ENCODE results near the gene HEYL. TPM values are rescaled to one million over a fixed set of nuclear protein-coding genes. Genes with fewer than 3 reads are reported as not detected.

HEYL gene
- total and polyA plus RNA-seq, 2 of the 8 experiments (the other 6 are each of a cell fraction or from before 2014, with no cell fraction given): 1.8 to 3.1 TPM

GRCh38 chr1:39675220-39675619 is 35.8 kb upstream of the HEYL start:
- Histone ChIP-seq H3K18ac (ENCODE audit: extremely low read depth, low read length) (no peak overlapping the region), H2BK12ac (ENCODE audit: low read depth, low read length) (no peak overlapping the region), H2BK120ac (replicated peaks; ENCODE audit: low read depth, low read length) (no peak overlapping the region), H3K23ac (ENCODE audit: insufficient read length) (no peak overlapping the region), H3K23me2 (ENCODE audit: low read depth, low read length) (peaks cover 3% of the 10 kb centered on the region; the same call in 1 of the 2 replicates), H3K36me3 (ENCODE audit: control insufficient read depth in 2 of 4, insufficient read depth in 4 of 4, low read length in 3 of 4) (peaks cover 0 to 3% (median 0%) of the 10 kb centered on the region in 4 experiments; a peak in 1 of 8 replicates), H4K8ac (ENCODE audit: extremely low read depth, insufficient read depth, low read length) (no peak overlapping the region), H3K4me2 (ENCODE audit: insufficient read depth in 1 of 2, low read depth in 2 of 2, low read length in 2 of 2) (no peak overlapping the region), H2BK5ac (ENCODE audit: low read depth, low read length) (no peak overlapping the region), H3K9me3 (ENCODE audit: insufficient read depth in 2 of 2, low read depth in 1 of 2, low read length in 1 of 2) (no peaks in the 10 kb centered on the region; a peak in 1 of 4 replicates), H3K27ac (ENCODE audit: low read depth, low read length) (no peak overlapping the region), H3K4ac (replicated peaks; ENCODE audit: insufficient read length, low read depth, low read length) (no peak overlapping the region), H3K14ac (ENCODE audit: insufficient read length) (no peak overlapping the region), H4K20me1 (replicated peaks in 1 of 2; ENCODE audit: control insufficient read depth in 1 of 2, insufficient read depth in 2 of 2, low read length in 2 of 2) (peaks cover 0 to 6% of the 10 kb centered on the region in 2 experiments), H2BK20ac (ENCODE audit: low read length) (no peak overlapping the region), H2BK15ac (ENCODE audit: low read length) (no peak overlapping the region), H3K9ac (replicated peaks in 1 of 4; ENCODE audit: extremely low read depth in 1 of 4, low read depth in 3 of 4, low read length in 3 of 4) (no peak overlapping the region), H4K91ac (replicated peaks; ENCODE audit: insufficient read length, low read length) (no peak overlapping the region), H3K4me3 (ENCODE audit: extremely low read depth in 1 of 4, insufficient read depth in 2 of 4, low read depth in 3 of 4, low read length in 4 of 4) (no peak overlapping the region), H3K4me1 (replicated peaks in 1 of 4; ENCODE audit: control insufficient read depth in 3 of 4, insufficient read depth in 4 of 4, low read length in 3 of 4) (peaks cover 0 to 11% (median 5%) of the 10 kb centered on the region in 4 experiments; a peak in 5 of 7 replicates), H3K79me2 (ENCODE audit: control insufficient read depth in 1 of 2, insufficient read depth in 2 of 2, low read length in 2 of 2) (no peaks in the 10 kb centered on the region), H4K5ac (ENCODE audit: insufficient read length, low read depth, low read length) (no peak overlapping the region), H3K79me1 (ENCODE audit: low read depth, low read length) (no peaks in the 10 kb centered on the region), H2AFZ (ENCODE audit: low read length) (no peak overlapping the region), H3K56ac (replicated peaks; ENCODE audit: insufficient read length, low read depth, low read length) (no peak overlapping the region), H3K27me3 (replicated peaks in 1 of 4; ENCODE audit: control insufficient read depth in 3 of 4, extremely low read depth in 1 of 4, insufficient read depth in 3 of 4, low read length in 3 of 4) (peaks cover 54 to 91% (median 81%) of the 10 kb centered on the region in 4 experiments), H2AK5ac (ENCODE audit: low read depth, low read length) (no peak overlapping the region)
- ChIA-PET POLR2A (ENCODE audit: partially characterized antibody) (interaction anchor here (0.6 kb wide), 1 partner anchor 627 kb away, joined by 3 read pairs; no protein-coding TSS in a partner anchor), CTCF (ENCODE audit: partially characterized antibody) (interaction anchor here (0.6 to 10.5 kb wide), 7 partner anchors 8 to 124 kb away, joined by 3 to 184 read pairs (median 8); no protein-coding TSS in a partner anchor)
- DNase-seq (ENCODE audit: low read depth in 1 of 2, low spot score in 2 of 2): no peak
- FAIRE-seq: no peak
- WGBS, 2 experiments (ENCODE audit: extremely low coverage in 1 of 2, insufficient coverage in 1 of 2, insufficient read length in 1 of 2, insufficient replicate concordance in 2 of 2, low coverage in 1 of 2, low lambda C conversion rate in 2 of 2, missing lambda C conversion rate in 1 of 2): 78% methylated on average over 1 of the region's 1 CpG; no CpG with 5 or more reads in 1 of the 2 experiments
- TF ChIP-seq USF2 (IDR thresholded peaks at IDR 0.05; ENCODE audit: low read length): no peak
- no peak for TF ChIP-seq NANOG (IDR thresholded peaks at IDR 0.05; ENCODE audit: insufficient read depth, low read depth, low read length, poor library complexity, severe bottlenecking)
- no peak for TF ChIP-seq EZH2 (IDR thresholded peaks at IDR 0.05; ENCODE audit: low read depth, low read length, severe bottlenecking)
- TF ChIP-seq FOSL1 (IDR thresholded peaks at IDR 0.05; ENCODE audit: insufficient read depth, low read depth, low read length): no peak
- TF ChIP-seq JUN (IDR thresholded peaks at IDR 0.05; ENCODE audit: low read depth, low read length): no peak
- TF ChIP-seq, protein P1, sequence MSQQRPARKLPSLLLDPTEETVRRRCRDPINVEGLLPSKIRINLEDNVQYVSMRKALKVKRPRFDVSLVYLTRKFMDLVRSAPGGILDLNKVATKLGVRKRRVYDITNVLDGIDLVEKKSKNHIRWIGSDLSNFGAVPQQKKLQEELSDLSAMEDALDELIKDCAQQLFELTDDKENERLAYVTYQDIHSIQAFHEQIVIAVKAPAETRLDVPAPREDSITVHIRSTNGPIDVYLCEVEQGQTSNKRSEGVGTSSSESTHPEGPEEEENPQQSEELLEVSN (IDR thresholded peaks at IDR 0.05): no peak
- no peak for TF ChIP-seq BRCA1 (IDR thresholded peaks at IDR 0.05; ENCODE audit: low read depth, low read length)
- no peak for TF ChIP-seq NRF1 (IDR thresholded peaks at IDR 0.05; ENCODE audit: low read depth, low read length)
- TF ChIP-seq SRF (IDR thresholded peaks at IDR 0.05; ENCODE audit: low read depth, low read length): no peak
- TF ChIP-seq HDAC6 (IDR thresholded peaks at IDR 0.05; ENCODE audit: low read depth, low read length): no peak
- no peak for TF ChIP-seq SIRT6 (IDR thresholded peaks at IDR 0.05; ENCODE audit: low read length)
- no peak for TF ChIP-seq SIN3A (conservative IDR thresholded peaks at IDR 0.05 in 1 of 2, IDR thresholded peaks at IDR 0.05 in 1 of 2; ENCODE audit: low read depth in 1 of 2, low read length in 2 of 2)
